ENCODE data around the gene PLXNC1.

DNA sequence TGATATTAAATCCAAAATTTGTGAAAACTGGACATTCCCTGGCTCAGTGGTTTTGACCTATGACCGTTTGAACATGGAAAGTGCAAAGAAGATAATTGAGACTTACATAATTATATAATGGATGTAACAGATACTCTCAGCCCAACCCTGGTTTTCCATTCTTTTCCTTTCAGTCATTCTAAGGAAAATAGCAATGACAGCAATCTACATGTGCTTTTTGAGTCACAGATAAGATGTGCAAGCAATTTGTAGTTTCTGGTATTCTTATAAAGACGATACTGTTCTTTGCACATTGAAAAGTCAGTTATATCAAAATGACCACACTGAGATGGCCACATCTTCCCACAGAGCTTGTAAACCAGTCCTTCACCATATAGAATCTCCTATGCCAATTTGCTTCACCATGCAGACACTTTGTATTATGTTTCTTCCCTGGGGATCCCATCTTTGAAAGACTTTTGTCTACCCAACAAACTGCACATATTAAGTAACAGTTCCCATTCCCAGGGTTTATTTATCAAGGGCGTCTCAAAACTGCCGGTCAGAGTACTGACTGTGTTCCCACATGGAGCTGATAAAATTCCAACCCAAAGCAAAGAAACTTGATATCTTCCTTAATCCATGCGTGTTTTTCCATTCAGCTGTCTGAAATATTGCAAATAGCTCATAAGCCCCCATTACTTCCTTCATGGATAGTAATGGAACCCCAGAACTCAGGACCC lies 34.8 kb downstream of the PLXNC1 start:
- TF ChIP-seq EP300 (IDR thresholded peaks at IDR 0.05) = no peak
- TF ChIP-seq, protein P1, sequence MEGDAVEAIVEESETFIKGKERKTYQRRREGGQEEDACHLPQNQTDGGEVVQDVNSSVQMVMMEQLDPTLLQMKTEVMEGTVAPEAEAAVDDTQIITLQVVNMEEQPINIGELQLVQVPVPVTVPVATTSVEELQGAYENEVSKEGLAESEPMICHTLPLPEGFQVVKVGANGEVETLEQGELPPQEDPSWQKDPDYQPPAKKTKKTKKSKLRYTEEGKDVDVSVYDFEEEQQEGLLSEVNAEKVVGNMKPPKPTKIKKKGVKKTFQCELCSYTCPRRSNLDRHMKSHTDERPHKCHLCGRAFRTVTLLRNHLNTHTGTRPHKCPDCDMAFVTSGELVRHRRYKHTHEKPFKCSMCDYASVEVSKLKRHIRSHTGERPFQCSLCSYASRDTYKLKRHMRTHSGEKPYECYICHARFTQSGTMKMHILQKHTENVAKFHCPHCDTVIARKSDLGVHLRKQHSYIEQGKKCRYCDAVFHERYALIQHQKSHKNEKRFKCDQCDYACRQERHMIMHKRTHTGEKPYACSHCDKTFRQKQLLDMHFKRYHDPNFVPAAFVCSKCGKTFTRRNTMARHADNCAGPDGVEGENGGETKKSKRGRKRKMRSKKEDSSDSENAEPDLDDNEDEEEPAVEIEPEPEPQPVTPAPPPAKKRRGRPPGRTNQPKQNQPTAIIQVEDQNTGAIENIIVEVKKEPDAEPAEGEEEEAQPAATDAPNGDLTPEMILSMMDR (IDR thresholded peaks at IDR 0.05) = no peak
